IMR-90 (cell line): Measurements from ENCODE around the gene LUC7L2.

Experiments used
- BHLHE40 ChIP-seq: fragments of 150-350 bp; IDR thresholded peaks from 2 replicates; pipeline ENCODE4 v1.6.1; 2016; ENCODE audit warnings: mild to moderate bottlenecking, low read depth, low read length
- CHD1 ChIP-seq: IDR thresholded peaks from 2 replicates; pipeline ENCODE4 v1.6.1; 2012; ENCODE audit warnings: low read depth, low read length, improper control_type of control experiment
- CTCF ChIP-seq: conservative IDR thresholded peaks from 2 replicates; pipeline ENCODE4 v1.5.1; 2012; ENCODE audit warnings: mild to moderate bottlenecking, low read depth, low read length, improper control_type of control experiment
- ELK1 ChIP-seq: fragments of 150-350 bp; IDR thresholded peaks from 2 replicates; pipeline ENCODE4 v1.6.1; 2016; ENCODE audit warnings: low read depth, mild to moderate bottlenecking, low read length, moderate library complexity, borderline replicate concordance
- MAFK ChIP-seq: IDR thresholded peaks from 2 replicates; pipeline ENCODE4 v1.6.1; 2012; ENCODE audit warnings: low read depth, low read length, improper control_type of control experiment
- MAZ ChIP-seq: IDR thresholded peaks from 2 replicates; pipeline ENCODE4 v1.6.1; 2012; ENCODE audit warnings: low read depth, mild to moderate bottlenecking, low read length, improper control_type of control experiment, moderate library complexity, borderline replicate concordance
- MXI1 ChIP-seq: IDR thresholded peaks from 2 replicates; pipeline ENCODE4 v1.6.1; 2012; ENCODE audit warnings: low read depth, mild to moderate bottlenecking, low read length, moderate library complexity, borderline replicate concordance
- POLR2A ChIP-seq: IDR thresholded peaks from 2 replicates; pipeline ENCODE4 v1.6.1; 2012; ENCODE audit warnings: mild to moderate bottlenecking, low read depth, low read length
- RAD21 ChIP-seq: IDR thresholded peaks from 2 replicates; pipeline ENCODE4 v1.6.1; 2012; ENCODE audit warnings: low read length, improper control_type of control experiment
- RCOR1 ChIP-seq: IDR thresholded peaks from 2 replicates; pipeline ENCODE4 v1.6.1; 2012; ENCODE audit warnings: mild to moderate bottlenecking, low read length, improper control_type of control experiment; ENCODE audit not compliant: insufficient replicate concordance
- RFX5 ChIP-seq: IDR thresholded peaks from 2 replicates; pipeline ENCODE4 v1.8.0; 2012; ENCODE audit warnings: low read depth, mild to moderate bottlenecking, low read length, moderate library complexity
- SMC3 ChIP-seq: fragments of 150-350 bp; IDR thresholded peaks from 2 replicates; pipeline ENCODE4 v1.6.1; 2016; ENCODE audit warnings: low read depth, mild to moderate bottlenecking, antibody characterized with exemption, low read length, moderate library complexity
- USF2 ChIP-seq: fragments of 150-350 bp; IDR thresholded peaks from 2 replicates; pipeline ENCODE4 v1.6.1; 2017; ENCODE audit warnings: mild to moderate bottlenecking, antibody characterized with exemption, low read length, low read depth

- no peak for TF ChIP-seq SMC3
- TF ChIP-seq CTCF = no peak
- no peak for TF ChIP-seq RCOR1
- TF ChIP-seq POLR2A = no peak
- TF ChIP-seq RAD21 = no peak
- no peak for TF ChIP-seq USF2
- no peak for TF ChIP-seq MAFK
- TF ChIP-seq MXI1 = no peak
- TF ChIP-seq CHD1 = no peak
- TF ChIP-seq MAZ = no peak
- TF ChIP-seq RFX5 = no peak
- TF ChIP-seq ELK1 = no peak
- TF ChIP-seq BHLHE40 = no peak
Measured at GRCh38 chr7:139430443-139430842, 70.7 kb downstream of the LUC7L2 start.
